Keratinocyte (primary cell): Measurements from ENCODE around the gene SMTNL1. TPM values are rescaled to one million over a fixed set of nuclear protein-coding genes. Genes with fewer than 3 reads are reported as not detected.

Source experiments
- DNase-seq: peaks from one replicate; pipeline ENCODE4 v3.0.0-alpha.2; 2011; ENCODE audit warnings: low read depth, missing footprints, low spot score
- FAIRE-seq: peaks from 2 replicates; lab custom pipeline; 2011; peaks lifted over from hg19 to GRCh38; lab: Jason Lieb, UNC
- H2AFZ ChIP-seq: 2 replicates; pipeline ENCODE4 v1.6.0; 2012; ENCODE audit warnings: low read length, control low read depth, inconsistent platforms; ENCODE audit not compliant: control insufficient read depth
- H3K27ac ChIP-seq: 2 replicates; pipeline ENCODE4 v1.5.1; 2011; ENCODE audit warnings: low read length; ENCODE audit not compliant: control insufficient read depth, insufficient read depth
- H3K27me3 ChIP-seq: 3 replicates; pipeline ENCODE4 v1.6.0; 2011; ENCODE audit warnings: low read length; ENCODE audit not compliant: control insufficient read depth, insufficient read depth; ENCODE audit errors: extremely low read depth
- H3K36me3 ChIP-seq, 2 experiments: 2 replicates in 1 of 2; 3 replicates in 1 of 2; pipeline ENCODE4 v1.5.1; 2011; ENCODE audit warnings: low read length in 2 of 2, mild to moderate bottlenecking in 1 of 2; ENCODE audit not compliant: control insufficient read depth in 2 of 2, insufficient read depth in 2 of 2; ENCODE audit errors: extremely low read depth in 1 of 2
- H3K4me1 ChIP-seq: 3 replicates; pipeline ENCODE4 v1.5.1; 2011; ENCODE audit warnings: low read length; ENCODE audit not compliant: control insufficient read depth, insufficient read depth; ENCODE audit errors: extremely low read depth
- H3K4me2 ChIP-seq: 3 replicates; pipeline ENCODE4 v1.6.0; 2011; ENCODE audit warnings: low read depth, low read length; ENCODE audit not compliant: control insufficient read depth, insufficient read depth; ENCODE audit errors: extremely low read depth
- H3K4me3 ChIP-seq, 3 experiments: fragments of 200-600 bp in 1 of 3; sonication (generic) in 1 of 3; 2 replicates in 2 of 3; 3 replicates in 1 of 3; pipeline ENCODE4 v1.5.1; 2011 to 2016; ENCODE audit warnings: low read length in 3 of 3, mild to moderate bottlenecking in 3 of 3, control low read depth in 2 of 3, inconsistent platforms in 1 of 3, low read depth in 1 of 3, mixed read lengths in 1 of 3, mixed run types in 1 of 3, moderate library complexity in 1 of 3; ENCODE audit not compliant: control insufficient read depth in 2 of 3, insufficient read depth in 2 of 3; ENCODE audit errors: extremely low read depth in 1 of 3
- H3K79me2 ChIP-seq: 2 replicates; pipeline ENCODE4 v1.6.0; 2012; ENCODE audit warnings: low read length; ENCODE audit not compliant: control insufficient read depth, insufficient read depth
- H3K9ac ChIP-seq: 3 replicates; pipeline ENCODE4 v1.6.0; 2011; ENCODE audit warnings: low read length; ENCODE audit not compliant: control insufficient read depth, insufficient read depth; ENCODE audit errors: extremely low read depth
- H3K9me1 ChIP-seq: 3 replicates; pipeline ENCODE4 v1.6.0; 2011; ENCODE audit warnings: low read length; ENCODE audit not compliant: control insufficient read depth, insufficient read depth; ENCODE audit errors: extremely low read depth
- H3K9me3 ChIP-seq: 2 replicates; pipeline ENCODE4 v1.5.1; 2012; ENCODE audit warnings: low read depth, low read length; ENCODE audit not compliant: control insufficient read depth
- H4K20me1 ChIP-seq: 3 replicates; pipeline ENCODE4 v1.6.0; 2011; ENCODE audit warnings: low read length; ENCODE audit not compliant: control insufficient read depth, insufficient read depth; ENCODE audit errors: extremely low read depth
- CTCF ChIP-seq, 3 experiments: IDR thresholded peaks in 1 of 3; conservative IDR thresholded peaks in 1 of 3; optimal IDR thresholded peaks in 1 of 3; 2 replicates in 2 of 3; 3 replicates in 1 of 3; pipeline versions ENCODE3 to v1.5.1; 2011; ENCODE audit warnings: low read length in 3 of 3, mild to moderate bottlenecking in 3 of 3, moderate library complexity in 2 of 3, control low read depth in 1 of 3, inconsistent platforms in 1 of 3; ENCODE audit not compliant: insufficient read depth in 2 of 3; ENCODE audit errors: extremely low read depth in 1 of 3
- EZH2 ChIP-seq: IDR thresholded peaks from one replicate; pipeline ENCODE4 v1.6.1; 2012; ENCODE audit warnings: inconsistent platforms, mild to moderate bottlenecking, low read length, moderate library complexity
- dilution Hi-C: fragments of 300-500 bp; cut with MboI; formaldehyde crosslinking; loops from one replicate; pipeline ENCODE4 v1.7.0; 2020; ENCODE audit warnings: low sequenced_read_pairs; ENCODE audit not compliant: extremely low pct_ligation_motif_present
- polyA plus RNA-seq, 5 experiments: library from polyadenylated mRNA; depleted of rRNA in 3 of 5; stranded (reverse) in 3 of 5; stranded (forward) in 1 of 5; unstranded in 1 of 5; fragments of >200 nt; gene quantifications; 1 replicate in 1 of 5; 2 replicates in 3 of 5; 3 replicates in 1 of 5; pipeline versions ENCODE4 v1.2.1 to v1.2.3, GENCODE V29; 2011 to 2012; ENCODE audit warnings: missing spikeins in 2 of 5, low read depth in 1 of 5, low replicate concordance in 1 of 5

The SMTNL1 gene
- polyA plus RNA-seq, 1 donor (not counting 4 experiments of a cell fraction or from before 2014, with no cell fraction given), result not detected

GRCh38 chr11:57560146-57560545, 22.8 kb downstream of the SMTNL1 start:
- dilution Hi-C loops, result no loop called here
- FAIRE-seq (no peak), DNase-seq (no peak)
- Histone ChIP-seq H2AFZ (no peak overlapping the region), H3K27me3 (no peaks in the 10 kb centered on the region), H4K20me1 (no peaks in the 10 kb centered on the region), H3K4me2 (no peak overlapping the region), H3K36me3 (peaks cover 0 to 6% of the 10 kb centered on the region in 2 experiments), H3K9me3 (no peaks in the 10 kb centered on the region), H3K4me3 (no peak overlapping the region), H3K9me1 (no peaks in the 10 kb centered on the region), H3K9ac (no peak overlapping the region), H3K27ac (no peak overlapping the region), H3K79me2 (peaks cover 6% of the 10 kb centered on the region), H3K4me1 (peaks cover 5% of the 10 kb centered on the region)
- TF ChIP-seq CTCF (optimal IDR thresholded peaks at IDR 0.05 in 1 of 3, IDR thresholded peaks at IDR 0.05 in 1 of 3, conservative IDR thresholded peaks at IDR 0.05 in 1 of 3; ENCODE audit: extremely low read depth in 1 of 3, insufficient read depth in 2 of 3, low read length in 3 of 3) (no peak), EZH2 (no peak)

GRCh38 chr11:57562596-57562995, 25.2 kb downstream of the SMTNL1 start:
- no peaks in the 10 kb centered on the region for H4K20me1 ChIP-seq
- no peak overlapping the region for H3K4me3 ChIP-seq
- peaks cover 15% of the 10 kb centered on the region for H3K4me1 ChIP-seq
- no peaks in the 10 kb centered on the region for H3K27me3 ChIP-seq
- H3K36me3 ChIP-seq, result peaks cover 0 to 4% of the 10 kb centered on the region in 2 experiments
- TF ChIP-seq CTCF (optimal IDR thresholded peaks at IDR 0.05 in 1 of 3, IDR thresholded peaks at IDR 0.05 in 1 of 3, conservative IDR thresholded peaks at IDR 0.05 in 1 of 3; ENCODE audit: extremely low read depth in 1 of 3, insufficient read depth in 2 of 3, low read length in 3 of 3), result peak in 2 of 3 experiments; percentile 26 to 38
- no peak for TF ChIP-seq EZH2
- H3K27ac ChIP-seq, result no peak overlapping the region
- peaks cover 18% of the 10 kb centered on the region for H3K79me2 ChIP-seq
- dilution Hi-C loops, result no loop called here
- H3K4me2 ChIP-seq, result no peak overlapping the region
- H3K9me1 ChIP-seq, result no peaks in the 10 kb centered on the region
- no peak for DNase-seq
- no peak overlapping the region for H3K9ac ChIP-seq
- H3K9me3 ChIP-seq, result no peaks in the 10 kb centered on the region
- peak; percentile 46 for FAIRE-seq
- no peak overlapping the region for H2AFZ ChIP-seq
